Measurements from ENCODE around the gene NXPH2.

DNA sequence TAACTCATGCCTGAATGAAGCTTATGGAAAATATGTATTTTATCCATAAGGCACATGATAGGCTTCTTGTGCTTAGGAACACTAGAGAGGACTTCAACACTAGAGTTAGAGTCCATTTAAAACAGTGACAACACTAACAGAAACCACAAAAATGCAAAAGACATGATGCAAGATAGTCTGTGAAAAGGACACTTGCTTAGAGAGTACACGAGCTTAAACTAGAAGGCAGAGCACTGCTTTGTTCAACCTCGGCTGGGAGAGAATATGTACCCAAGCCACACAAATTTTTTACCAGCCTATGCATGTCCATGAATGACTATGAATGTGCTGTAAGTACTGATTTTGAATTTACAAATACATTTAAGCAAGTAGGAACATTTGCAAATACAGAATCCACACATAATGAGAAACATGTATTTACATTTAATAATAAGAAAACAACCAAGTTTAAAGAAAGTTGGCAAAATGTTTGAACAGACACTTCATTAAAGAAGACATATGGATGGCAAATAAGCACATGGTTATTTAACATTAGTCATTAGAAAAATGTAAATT, 148.0 kb downstream of the NXPH2 start:
- TF ChIP-seq, protein P1, sequence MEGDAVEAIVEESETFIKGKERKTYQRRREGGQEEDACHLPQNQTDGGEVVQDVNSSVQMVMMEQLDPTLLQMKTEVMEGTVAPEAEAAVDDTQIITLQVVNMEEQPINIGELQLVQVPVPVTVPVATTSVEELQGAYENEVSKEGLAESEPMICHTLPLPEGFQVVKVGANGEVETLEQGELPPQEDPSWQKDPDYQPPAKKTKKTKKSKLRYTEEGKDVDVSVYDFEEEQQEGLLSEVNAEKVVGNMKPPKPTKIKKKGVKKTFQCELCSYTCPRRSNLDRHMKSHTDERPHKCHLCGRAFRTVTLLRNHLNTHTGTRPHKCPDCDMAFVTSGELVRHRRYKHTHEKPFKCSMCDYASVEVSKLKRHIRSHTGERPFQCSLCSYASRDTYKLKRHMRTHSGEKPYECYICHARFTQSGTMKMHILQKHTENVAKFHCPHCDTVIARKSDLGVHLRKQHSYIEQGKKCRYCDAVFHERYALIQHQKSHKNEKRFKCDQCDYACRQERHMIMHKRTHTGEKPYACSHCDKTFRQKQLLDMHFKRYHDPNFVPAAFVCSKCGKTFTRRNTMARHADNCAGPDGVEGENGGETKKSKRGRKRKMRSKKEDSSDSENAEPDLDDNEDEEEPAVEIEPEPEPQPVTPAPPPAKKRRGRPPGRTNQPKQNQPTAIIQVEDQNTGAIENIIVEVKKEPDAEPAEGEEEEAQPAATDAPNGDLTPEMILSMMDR (IDR thresholded peaks at IDR 0.05), result no peak
- no peak for TF ChIP-seq POLR2A (IDR thresholded peaks at IDR 0.05)

Data from esophagus squamous epithelium (tissue), 4 donors.